HAP-1 (cell line): ENCODE measurements around the gene ABT1.

ENCODE experiments used
- DNase-seq, 2 experiments: peaks; one replicate each; pipeline ENCODE4 v3.0.0-alpha.2; 2016 to 2020; ENCODE audit warnings: low spot score in 2 of 2
- H3K27me3 ChIP-seq: fragments of 250-450 bp; sonication (Bioruptor Pico); 2 replicates; pipeline ENCODE4 v1.5.1; 2020; ENCODE audit warnings: low read depth, mild to moderate bottlenecking, moderate library complexity
- H3K36me3 ChIP-seq: fragments of 250-450 bp; sonication (Bioruptor Pico); replicated peaks from 2 replicates; pipeline ENCODE4 v1.5.1; 2020; ENCODE audit warnings: mild to moderate bottlenecking
- H3K4me1 ChIP-seq: fragments of 250-450 bp; sonication (Bioruptor Pico); 2 replicates; pipeline ENCODE4 v1.5.1; 2020; ENCODE audit warnings: mild to moderate bottlenecking
- H3K4me3 ChIP-seq: fragments of 250-450 bp; sonication (Bioruptor Pico); 2 replicates; pipeline ENCODE4 v1.5.1; 2020; ENCODE audit warnings: mild to moderate bottlenecking, moderate library complexity
- H3K9me3 ChIP-seq: fragments of 250-450 bp; sonication (Bioruptor Pico); 2 replicates; pipeline ENCODE4 v1.5.1; 2020; ENCODE audit warnings: mild to moderate bottlenecking, moderate library complexity
- in situ Hi-C: fragments of 300-500 bp; cut with MboI; formaldehyde crosslinking; loops from 3 replicates; pipeline ENCODE4 v1.14.3; 2020; ENCODE audit warnings: low sequenced_read_pairs, inconsistent platforms, mixed read lengths

The ABT1 gene

DNA sequence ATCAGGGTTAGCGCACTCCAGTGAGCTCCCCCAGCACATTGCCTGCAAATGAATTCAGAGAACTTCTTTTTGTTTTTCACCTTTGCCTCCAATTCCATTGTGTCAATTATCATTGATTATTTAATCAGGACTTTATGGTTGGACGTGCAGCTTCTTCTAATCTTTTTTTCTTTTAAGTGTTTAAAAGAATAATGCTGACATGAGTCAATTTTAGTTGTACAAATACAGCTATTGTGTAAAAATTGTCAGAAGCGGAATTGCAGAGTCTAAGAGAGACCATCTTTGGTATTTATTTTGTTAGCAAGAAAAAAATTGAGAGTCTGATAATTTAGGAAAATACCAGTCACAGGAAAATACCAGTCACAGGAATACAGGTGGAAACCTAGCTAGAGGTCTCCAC is 5.5 kb downstream of the ABT1 start:
- H3K27me3 ChIP-seq, result no peaks in the 10 kb centered on the region
- peaks cover 22% of the 10 kb centered on the region for H3K36me3 ChIP-seq
- no peaks in the 10 kb centered on the region for H3K9me3 ChIP-seq
- no peak for DNase-seq
- in situ Hi-C loops, result no loop called here
- no peak overlapping the region for H3K4me3 ChIP-seq
- H3K4me1 ChIP-seq, result no peaks in the 10 kb centered on the region

- Histone ChIP-seq H3K9me3 (no peaks in the 10 kb centered on the region), H3K4me3 (no peak overlapping the region), H3K27me3 (no peaks in the 10 kb centered on the region), H3K4me1 (no peaks in the 10 kb centered on the region), H3K36me3 (peaks cover 12% of the 10 kb centered on the region; the same call in 1 of the 2 replicates)
- in situ Hi-C loops, result no loop called here
- DNase-seq, result no peak
Observed at GRCh38 chr6:26604026-26604425, 7.3 kb downstream of the ABT1 start.

DNA sequence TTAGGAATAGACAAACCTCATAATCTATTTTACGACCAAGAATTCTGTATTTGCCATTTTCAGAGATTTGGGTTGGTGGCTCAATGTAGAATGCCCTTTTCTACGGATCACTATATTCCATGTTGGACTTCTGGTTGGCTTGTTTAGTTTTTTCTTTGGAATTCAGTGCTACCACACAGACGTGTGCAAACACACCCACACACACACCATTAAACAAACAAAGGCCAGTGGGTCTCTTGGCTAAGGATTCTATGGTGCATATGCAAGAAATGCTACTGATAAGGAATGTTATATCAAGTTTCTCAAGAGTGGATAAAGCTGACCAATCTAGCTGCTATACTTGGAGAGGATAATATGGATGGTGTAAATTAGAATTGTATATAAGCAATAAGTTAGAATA is 8.0 kb downstream of the ABT1 start:
- H3K36me3 ChIP-seq, result 0 out of 2 replicates have a peak, but pooled peaks cover 5% of the 10 kb centered on the region
- no peaks in the 10 kb centered on the region for H3K27me3 ChIP-seq
- no peaks in the 10 kb centered on the region for H3K4me1 ChIP-seq
- in situ Hi-C loops, result no loop called here
- H3K9me3 ChIP-seq, result no peaks in the 10 kb centered on the region
- DNase-seq, result no peak
- no peak overlapping the region for H3K4me3 ChIP-seq

GRCh38 chr6:26607434-26608230 is 10.9 kb downstream of the ABT1 start:
- no peaks in the 10 kb centered on the region for H3K27me3 ChIP-seq
- in situ Hi-C loops, result no loop called here
- H3K36me3 ChIP-seq, result no peaks in the 10 kb centered on the region
- no peak overlapping the region for H3K4me3 ChIP-seq
- peak; percentile 51 to 66 for DNase-seq
- no peaks in the 10 kb centered on the region for H3K4me1 ChIP-seq
- H3K9me3 ChIP-seq, result no peaks in the 10 kb centered on the region

DNA sequence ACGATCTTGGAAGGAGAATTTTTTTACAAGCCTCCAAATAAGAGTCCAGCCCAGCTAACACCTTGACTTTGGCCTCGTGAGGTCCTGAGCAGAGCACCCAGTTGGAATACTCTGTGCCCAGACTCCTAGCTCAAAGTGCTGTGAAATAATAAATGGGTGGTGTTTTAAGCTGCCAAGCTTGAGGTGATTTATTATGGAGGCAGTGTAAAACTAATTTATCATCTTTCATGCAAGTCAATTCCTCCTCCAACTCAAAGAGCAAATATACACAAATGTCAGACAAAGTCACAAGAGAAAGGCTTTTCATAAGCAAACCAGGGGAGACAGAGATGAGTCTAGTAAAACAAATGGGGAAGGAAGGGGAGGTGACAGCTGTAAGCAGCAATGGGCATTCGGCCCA is 12.7 kb downstream of the ABT1 start:
- no peak for DNase-seq
- H3K4me3 ChIP-seq, result no peak overlapping the region
- in situ Hi-C loops, result no loop called here
- H3K4me1 ChIP-seq, result no peaks in the 10 kb centered on the region
- H3K27me3 ChIP-seq, result no peaks in the 10 kb centered on the region
- H3K36me3 ChIP-seq, result no peaks in the 10 kb centered on the region
- no peaks in the 10 kb centered on the region for H3K9me3 ChIP-seq

- Histone ChIP-seq H3K4me3 (no peak overlapping the region), H3K9me3 (no peaks in the 10 kb centered on the region; the same call in 1 of the 2 replicates), H3K36me3 (no peaks in the 10 kb centered on the region), H3K27me3 (no peaks in the 10 kb centered on the region), H3K4me1 (no peaks in the 10 kb centered on the region)
- no peak for DNase-seq
- in situ Hi-C loops, result loop anchor here (10.0 kb wide), 1 partner anchor 473 kb away; no protein-coding TSS in a partner anchor
Observed at GRCh38 chr6:26611599-26611998, 14.8 kb downstream of the ABT1 start.

- no peaks in the 10 kb centered on the region for H3K27me3 ChIP-seq
- in situ Hi-C loops, result loop anchor here (10.0 kb wide), 1 partner anchor 472 kb away; no protein-coding TSS in a partner anchor
- no peak for DNase-seq
- H3K36me3 ChIP-seq, result no peaks in the 10 kb centered on the region
- H3K4me1 ChIP-seq, result no peaks in the 10 kb centered on the region
- peaks cover 2% of the 10 kb centered on the region for H3K9me3 ChIP-seq
- H3K4me3 ChIP-seq, result no peak overlapping the region
Observed at GRCh38 chr6:26613201-26613600, 16.4 kb downstream of the ABT1 start.

GRCh38 chr6:26613689-26614683 is 17.2 kb downstream of the ABT1 start:
- Histone ChIP-seq H3K27me3 (no peaks in the 10 kb centered on the region), H3K4me1 (no peaks in the 10 kb centered on the region), H3K36me3 (no peaks in the 10 kb centered on the region), H3K4me3 (no peak overlapping the region), H3K9me3 (peaks cover 2% of the 10 kb centered on the region)
- in situ Hi-C loops, result loop anchor here (10.0 kb wide), 1 partner anchor 471 kb away; no protein-coding TSS in a partner anchor
- DNase-seq, result no peak

- no peaks in the 10 kb centered on the region for H3K27me3 ChIP-seq
- H3K36me3 ChIP-seq, result no peaks in the 10 kb centered on the region
- H3K4me3 ChIP-seq, result no peak overlapping the region
- H3K4me1 ChIP-seq, result no peaks in the 10 kb centered on the region
- in situ Hi-C loops, result no loop called here
- no peaks in the 10 kb centered on the region; the same call in 1 of the 2 replicates for H3K9me3 ChIP-seq
- no peak for DNase-seq
Observed at GRCh38 chr6:26623339-26623859, 26.6 kb downstream of the ABT1 start.

DNA sequence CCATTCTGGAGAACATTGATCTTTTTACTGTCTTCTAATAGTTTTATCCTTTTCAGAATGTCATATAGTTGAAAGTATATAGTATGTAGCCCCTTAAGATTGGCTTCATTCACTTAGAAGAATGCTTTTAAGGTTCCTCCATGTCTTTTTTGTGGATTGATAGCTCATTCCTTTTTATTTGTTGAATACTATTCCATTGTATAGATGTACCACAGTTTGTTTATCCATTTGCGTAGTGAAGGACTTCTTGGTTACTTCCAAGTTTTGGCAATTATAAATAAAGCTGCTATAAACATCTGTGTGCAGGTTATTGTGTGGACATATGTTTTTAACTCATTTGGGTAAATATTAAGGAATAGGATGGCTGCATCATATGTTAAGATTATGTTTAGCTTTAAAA is 27.8 kb downstream of the ABT1 start:
- in situ Hi-C loops, result no loop called here
- Histone ChIP-seq H3K4me1 (no peaks in the 10 kb centered on the region), H3K27me3 (no peaks in the 10 kb centered on the region), H3K9me3 (no peaks in the 10 kb centered on the region; the same call in 1 of the 2 replicates), H3K36me3 (no peaks in the 10 kb centered on the region), H3K4me3 (no peak overlapping the region)
- DNase-seq, result no peak

DNA sequence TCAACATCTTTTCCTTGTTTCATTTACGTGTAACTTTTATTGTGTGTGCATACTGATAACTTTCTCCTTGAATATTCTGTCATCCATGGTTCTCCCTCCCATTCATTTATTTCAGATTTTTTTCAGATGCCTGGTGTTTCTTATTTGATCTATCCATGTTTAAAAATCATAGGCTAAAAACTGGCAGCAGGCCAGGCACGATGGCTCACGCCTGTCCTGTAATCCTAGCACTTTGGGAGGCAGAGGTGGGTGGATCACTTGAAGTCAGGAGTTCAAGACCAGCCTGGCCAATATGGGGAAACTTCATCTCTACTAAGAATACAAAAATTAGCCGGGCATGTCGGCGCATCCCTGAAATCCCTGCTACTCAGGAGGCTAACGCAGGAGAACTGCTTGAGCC is 31.1 kb downstream of the ABT1 start:
- Histone ChIP-seq H3K9me3 (no peaks in the 10 kb centered on the region; the same call in 1 of the 2 replicates), H3K36me3 (no peaks in the 10 kb centered on the region), H3K4me1 (no peaks in the 10 kb centered on the region), H3K27me3 (no peaks in the 10 kb centered on the region), H3K4me3 (no peak overlapping the region)
- DNase-seq, result no peak
- in situ Hi-C loops, result no loop called here

DNA sequence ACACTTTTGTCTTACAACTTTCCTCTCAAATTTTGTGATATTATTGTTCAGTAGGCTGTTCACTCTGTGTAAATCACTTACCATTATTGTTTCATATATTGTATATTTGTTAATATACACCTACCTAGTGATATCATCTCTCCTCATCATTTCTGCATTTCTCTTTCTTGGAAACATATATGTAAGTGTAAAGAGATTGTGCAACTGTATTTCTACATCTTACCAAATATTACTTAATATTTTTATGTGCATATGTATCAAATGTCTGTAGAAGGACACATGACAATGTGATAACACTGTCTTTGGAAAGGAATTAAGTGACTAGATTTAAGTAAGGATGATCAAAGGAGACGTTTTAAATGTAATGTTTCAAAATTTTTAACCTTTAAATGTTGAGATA is 32.6 kb downstream of the ABT1 start:
- Histone ChIP-seq H3K27me3 (no peaks in the 10 kb centered on the region), H3K36me3 (no peaks in the 10 kb centered on the region), H3K4me3 (no peak overlapping the region), H3K4me1 (no peaks in the 10 kb centered on the region), H3K9me3 (no peaks in the 10 kb centered on the region)
- in situ Hi-C loops, result no loop called here
- no peak for DNase-seq

DNA sequence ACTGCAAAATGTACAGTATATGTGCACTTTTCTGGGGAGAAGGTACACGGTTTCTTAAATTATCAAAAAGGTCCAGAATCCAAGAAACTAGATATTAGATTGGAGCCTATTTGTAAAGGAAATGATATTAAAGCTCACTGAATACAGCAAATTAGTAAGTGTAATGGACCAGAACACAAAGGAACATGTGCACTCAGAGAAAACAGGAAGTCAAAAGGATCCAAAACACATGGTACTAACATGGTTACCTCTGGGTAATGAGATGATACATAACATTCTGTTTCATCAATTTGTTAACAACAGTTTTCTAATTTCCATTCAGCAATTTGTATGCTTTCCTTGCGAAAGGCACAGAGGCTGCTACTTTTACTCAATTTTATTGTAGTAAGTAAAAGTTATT is 44.1 kb downstream of the ABT1 start:
- Histone ChIP-seq H3K27me3 (no peaks in the 10 kb centered on the region), H3K36me3 (peaks cover 52% of the 10 kb centered on the region), H3K4me1 (no peaks in the 10 kb centered on the region), H3K4me3 (no peak overlapping the region), H3K9me3 (peaks cover 5% of the 10 kb centered on the region; the same call in 1 of the 2 replicates)
- DNase-seq, result no peak
- in situ Hi-C loops, result no loop called here
